HG02678 (cell line): ENCODE data around the gene BRINP3.

ENCODE experiments used
- ATAC-seq: cut with Tn5 transposase; IDR thresholded peaks from one replicate; pipeline ENCODE4 v1.9.1; 2021; ENCODE audit warnings: mild to moderate bottlenecking, moderate library complexity; ENCODE audit not compliant: unreplicated experiment

Gene BRINP3

GRCh38 chr1:190453550-190453949 is 24.1 kb downstream of the BRINP3 start:
- no peak for ATAC-seq

GRCh38 chr1:190452272-190452848 is 25.3 kb downstream of the BRINP3 start:
- ATAC-seq = no peak

- no peak for ATAC-seq
Observed at GRCh38 chr1:190444464-190444863, 33.2 kb downstream of the BRINP3 start.

- no peak for ATAC-seq
Observed at GRCh38 chr1:190439447-190439846, 38.2 kb downstream of the BRINP3 start.

- no peak for ATAC-seq
Observed at GRCh38 chr1:190436615-190437014, 41.0 kb downstream of the BRINP3 start.

GRCh38 chr1:190429932-190430331 is 47.7 kb downstream of the BRINP3 start:
- ATAC-seq = no peak

GRCh38 chr1:190429141-190429540 is 48.5 kb downstream of the BRINP3 start:
- ATAC-seq = no peak

GRCh38 chr1:190416239-190416638 is 61.4 kb downstream of the BRINP3 start:
- no peak for ATAC-seq

- no peak for ATAC-seq
Observed at GRCh38 chr1:190413142-190413541, 64.5 kb downstream of the BRINP3 start.

GRCh38 chr1:190403402-190403801 is 74.3 kb downstream of the BRINP3 start:
- no peak for ATAC-seq

GRCh38 chr1:190399233-190399632 is 78.4 kb downstream of the BRINP3 start:
- no peak for ATAC-seq

- ATAC-seq = no peak
Observed at GRCh38 chr1:190391582-190391981, 86.1 kb downstream of the BRINP3 start.

GRCh38 chr1:190377991-190378390 is 99.7 kb downstream of the BRINP3 start:
- ATAC-seq = no peak

- no peak for ATAC-seq
Observed at GRCh38 chr1:190377294-190377693, 100.4 kb downstream of the BRINP3 start.

- ATAC-seq = no peak
Observed at GRCh38 chr1:190376044-190376443, 101.6 kb downstream of the BRINP3 start.

- peak; percentile 63 for ATAC-seq
Observed at GRCh38 chr1:190373705-190374336, 103.8 kb downstream of the BRINP3 start.

GRCh38 chr1:190367200-190367599 is 110.5 kb downstream of the BRINP3 start:
- ATAC-seq = no peak

GRCh38 chr1:190365283-190365682 is 112.4 kb downstream of the BRINP3 start:
- no peak for ATAC-seq

GRCh38 chr1:190353538-190354101 is 124.0 kb downstream of the BRINP3 start:
- ATAC-seq = no peak

GRCh38 chr1:190344454-190344853 is 133.2 kb downstream of the BRINP3 start:
- ATAC-seq = no peak

- ATAC-seq = no peak
Observed at GRCh38 chr1:190338829-190339228, 138.8 kb downstream of the BRINP3 start.

GRCh38 chr1:190328871-190329270 is 148.8 kb downstream of the BRINP3 start:
- no peak for ATAC-seq

GRCh38 chr1:190328361-190328760 is 149.3 kb downstream of the BRINP3 start:
- no peak for ATAC-seq
